Astrocyte of the spinal cord (primary cell): ENCODE data around the gene SAMD7.

ENCODE experiments used
- DNase-seq: peaks from one replicate; pipeline ENCODE4 v3.0.0; 2011; ENCODE audit warnings: low read depth, low spot score
- H3K4me3 ChIP-seq: 2 replicates; pipeline ENCODE4 v1.5.1; 2011; ENCODE audit warnings: low read depth, mild to moderate bottlenecking, low read length, moderate library complexity
- CTCF ChIP-seq: IDR thresholded peaks from 2 replicates; pipeline ENCODE4 v1.5.1; 2012; ENCODE audit warnings: low read depth, mild to moderate bottlenecking, low read length, inconsistent platforms
- in situ Hi-C: cut with HindIII; loops from 2 replicates; pipeline ENCODE4 v1.10.0; 2017; ENCODE audit warnings: low sequenced_read_pairs

The SAMD7 gene

GRCh38 chr3:169911272-169911671, at the start of gene SAMD7:
Gene SAMD7, plus strand, starts transcription at chr3:169911572. Its CDS starts 7,927 bp downstream, at chr3:169919499.
- TF ChIP-seq CTCF, result no peak
- DNase-seq, result no peak
- H3K4me3 ChIP-seq, result no peak within 1 kb of the TSS
- in situ Hi-C loops, result no loop called here

- H3K4me3 ChIP-seq, result no peak overlapping the region
- no peak for TF ChIP-seq CTCF
- in situ Hi-C loops, result no loop called here
- no peak for DNase-seq
Measured at GRCh38 chr3:169861871-169862270, 49.5 kb upstream of the SAMD7 start.

GRCh38 chr3:169863458-169863899, 47.9 kb upstream of the SAMD7 start:
- in situ Hi-C loops, result no loop called here
- no peak overlapping the region for H3K4me3 ChIP-seq
- peak; percentile 68 for DNase-seq
- TF ChIP-seq CTCF, result peak; percentile 89

GRCh38 chr3:169864270-169864669, 47.1 kb upstream of the SAMD7 start:
- no peak for DNase-seq
- in situ Hi-C loops, result no loop called here
- TF ChIP-seq CTCF, result no peak
- no peak overlapping the region for H3K4me3 ChIP-seq

- H3K4me3 ChIP-seq, result no peak overlapping the region
- no peak for TF ChIP-seq CTCF
- in situ Hi-C loops, result no loop called here
- DNase-seq, result no peak
Measured at GRCh38 chr3:169865176-169865767, 46.1 kb upstream of the SAMD7 start.

- no peak for DNase-seq
- no peak overlapping the region for H3K4me3 ChIP-seq
- no peak for TF ChIP-seq CTCF
- in situ Hi-C loops, result no loop called here
Measured at GRCh38 chr3:169867584-169868210, 43.7 kb upstream of the SAMD7 start.
